Measurements from ENCODE around the gene NLGN3.

Gene NLGN3

GRCh38 chrX:71158603-71159002 is 14.0 kb downstream of the NLGN3 start:
- no peak for DNase-seq (ENCODE audit: low read depth)
- H3K4me3 ChIP-seq (ENCODE audit: low read length): no peak overlapping the region
- no peak for TF ChIP-seq CTCF (IDR thresholded peaks at IDR 0.05; ENCODE audit: insufficient read depth, low read depth, low read length, missing control alignments)

- H3K4me3 ChIP-seq (ENCODE audit: low read length): no peak overlapping the region
- no peak for TF ChIP-seq CTCF (IDR thresholded peaks at IDR 0.05; ENCODE audit: insufficient read depth, low read depth, low read length, missing control alignments)
- DNase-seq (ENCODE audit: low read depth): no peak
Measured at GRCh38 chrX:71159335-71159734, 14.7 kb downstream of the NLGN3 start.

- H3K4me3 ChIP-seq (ENCODE audit: low read length): no peak overlapping the region
- TF ChIP-seq CTCF (IDR thresholded peaks at IDR 0.05; ENCODE audit: insufficient read depth, low read depth, low read length, missing control alignments): no peak
- peak; percentile 32 for DNase-seq (ENCODE audit: low read depth)
Measured at GRCh38 chrX:71160475-71160874, 15.8 kb downstream of the NLGN3 start.

- no peak for DNase-seq (ENCODE audit: low read depth)
- no peak for TF ChIP-seq CTCF (IDR thresholded peaks at IDR 0.05; ENCODE audit: insufficient read depth, low read depth, low read length, missing control alignments)
Measured at GRCh38 chrX:71162981-71163380, 18.3 kb downstream of the NLGN3 start.

GRCh38 chrX:71164071-71164470 is 19.4 kb downstream of the NLGN3 start:
- TF ChIP-seq CTCF (IDR thresholded peaks at IDR 0.05; ENCODE audit: insufficient read depth, low read depth, low read length, missing control alignments): no peak
- no peak overlapping the region for H3K4me3 ChIP-seq (ENCODE audit: low read length)
- peak; percentile 59 for DNase-seq (ENCODE audit: low read depth)

More at GRCh38 chrX:71162981-71163380, 18.3 kb downstream of the NLGN3 start:
- no peak overlapping the region for H3K4me3 ChIP-seq (ENCODE audit: low read length)

GRCh38 chrX:71166461-71166860 is 21.8 kb downstream of the NLGN3 start:
- H3K4me3 ChIP-seq (ENCODE audit: low read length): no peak overlapping the region
- no peak for DNase-seq (ENCODE audit: low read depth)
- no peak for TF ChIP-seq CTCF (IDR thresholded peaks at IDR 0.05; ENCODE audit: insufficient read depth, low read depth, low read length, missing control alignments)

- no peak for DNase-seq (ENCODE audit: low read depth)
- TF ChIP-seq CTCF (IDR thresholded peaks at IDR 0.05; ENCODE audit: insufficient read depth, low read depth, low read length, missing control alignments): no peak
- no peak overlapping the region for H3K4me3 ChIP-seq (ENCODE audit: low read length)
Measured at GRCh38 chrX:71167031-71167781, 22.6 kb downstream of the NLGN3 start.
